GM18499 (cell line): Measurements from ENCODE around the gene TTC29.
"Not testable (repeated sequence)": the region's sequence is repeated elsewhere in the genome, so short reads cannot be mapped to it uniquely, and the experiment has no call there.

ENCODE experiments used
- ATAC-seq: cut with Tn5 transposase; IDR thresholded peaks from one replicate; pipeline ENCODE4 v1.9.1; 2021; ENCODE audit warnings: moderate number of reproducible peaks; ENCODE audit not compliant: insufficient read depth, unreplicated experiment

Gene TTC29

GRCh38 chr4:146883070-146883469, 62.6 kb downstream of the TTC29 start:
- no peak for ATAC-seq

GRCh38 chr4:146857298-146857697, 88.4 kb downstream of the TTC29 start:
- ATAC-seq, result no peak

DNA sequence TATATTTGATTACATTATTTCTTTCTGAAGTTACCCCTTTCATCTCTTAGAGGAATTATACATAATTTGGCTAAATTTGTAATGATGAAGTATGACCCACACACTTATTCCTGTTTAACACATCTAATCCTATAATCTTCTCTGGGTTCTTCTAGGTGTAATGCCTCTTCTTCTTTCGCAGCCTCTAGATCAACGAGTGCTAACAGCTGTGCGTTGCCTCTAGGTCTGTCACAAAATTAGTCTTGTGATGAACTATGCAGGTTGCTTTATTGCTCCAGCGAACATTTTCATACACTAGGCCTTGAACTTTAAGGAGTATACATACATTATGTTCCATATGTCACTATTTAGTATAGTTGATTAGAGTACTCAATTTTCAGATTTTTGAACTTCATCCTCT, 89.9 kb downstream of the TTC29 start:
- no peak for ATAC-seq

GRCh38 chr4:146852360-146852759, 93.3 kb downstream of the TTC29 start:
- ATAC-seq, result no peak

DNA sequence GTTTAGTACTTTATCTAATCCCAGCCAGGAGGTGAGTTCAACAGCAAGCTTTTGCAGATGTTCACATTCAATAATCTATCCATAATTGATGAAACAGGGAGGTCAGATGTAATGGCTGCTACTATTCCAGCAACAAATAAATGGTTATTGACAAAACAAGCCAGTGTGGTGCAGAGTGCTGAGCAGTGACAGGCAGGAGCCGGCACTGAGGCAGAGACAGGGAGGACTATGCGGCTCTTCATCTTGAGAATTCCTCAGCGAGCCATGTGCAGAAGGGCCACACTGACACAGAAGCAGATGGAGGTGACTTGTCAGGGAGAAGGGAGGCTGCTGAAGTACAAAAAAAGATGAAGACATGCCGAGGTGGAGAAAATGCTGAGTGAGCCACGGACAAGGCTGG, 98.3 kb downstream of the TTC29 start:
- no peak for ATAC-seq

GRCh38 chr4:146846882-146847281, 98.8 kb downstream of the TTC29 start:
- no peak for ATAC-seq

DNA sequence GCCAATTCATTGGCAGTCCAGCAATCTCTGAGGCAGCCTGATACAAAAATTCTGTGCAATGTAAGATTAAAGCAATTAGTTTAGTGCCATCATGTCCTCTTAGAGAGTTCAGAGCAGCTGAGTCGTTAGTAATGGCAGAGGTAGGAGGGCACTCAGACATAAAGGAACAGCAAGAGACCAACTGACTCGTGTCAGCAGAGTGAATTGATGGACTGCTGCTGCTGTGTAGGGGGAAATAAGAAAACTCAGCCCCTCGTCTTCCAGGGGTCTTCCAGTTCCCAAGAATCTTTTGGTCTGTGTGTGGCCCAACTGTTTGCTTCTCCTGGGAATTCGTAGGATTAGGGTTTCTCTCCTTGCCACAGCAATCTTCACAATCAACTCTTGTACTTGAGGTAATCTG, 100.9 kb downstream of the TTC29 start:
- no peak for ATAC-seq

GRCh38 chr4:146842876-146843275, 102.8 kb downstream of the TTC29 start:
- no peak for ATAC-seq

- ATAC-seq, result no peak
These were observed 104.9 kb downstream of the TTC29 start for GRCh38 chr4:146840731-146841130.

DNA sequence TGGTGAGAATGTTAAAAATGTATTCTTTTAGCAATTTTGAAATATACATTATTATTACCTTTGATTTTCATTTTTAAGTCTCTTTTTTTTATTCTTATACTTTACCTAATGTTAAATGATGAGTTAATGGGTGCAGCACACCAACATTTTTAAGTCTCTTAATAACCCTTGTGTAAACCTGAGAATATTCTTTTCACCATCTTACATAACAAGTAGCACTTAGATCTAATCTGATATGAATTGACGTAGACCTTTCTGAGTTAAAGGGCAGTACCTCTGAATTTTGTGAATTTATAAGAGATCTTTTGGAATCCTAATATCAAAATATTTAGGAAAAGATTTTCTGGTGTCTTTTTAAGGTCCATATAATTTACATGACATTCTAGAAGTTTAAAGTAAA, 110.6 kb downstream of the TTC29 start:
- no peak for ATAC-seq

GRCh38 chr4:146834263-146835034, 111.2 kb downstream of the TTC29 start:
- no peak for ATAC-seq

DNA sequence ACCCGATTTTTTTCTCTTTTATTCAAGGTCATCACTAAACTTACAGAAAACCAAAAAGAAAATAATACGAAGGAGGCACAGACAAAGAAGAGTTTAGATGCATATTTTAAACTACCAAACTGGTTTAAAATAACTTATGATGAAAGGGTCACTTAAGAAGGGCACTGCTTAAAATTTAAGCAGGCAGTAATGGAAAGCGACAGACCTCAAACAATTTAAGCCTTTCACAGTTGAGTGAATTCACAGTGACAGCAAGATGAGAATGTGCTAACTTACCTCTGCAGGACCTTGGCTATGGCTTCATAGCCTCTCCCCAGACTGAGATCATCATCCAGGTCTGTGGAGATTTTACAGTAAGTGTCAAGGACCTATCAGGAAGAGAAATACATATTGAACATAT, 112.1 kb downstream of the TTC29 start:
- ATAC-seq, result no peak

- ATAC-seq, result not testable (repeated sequence)
These were observed 122.7 kb downstream of the TTC29 start for GRCh38 chr4:146822980-146823379.

- ATAC-seq, result no peak
These were observed 130.9 kb downstream of the TTC29 start for GRCh38 chr4:146814750-146815149.

DNA sequence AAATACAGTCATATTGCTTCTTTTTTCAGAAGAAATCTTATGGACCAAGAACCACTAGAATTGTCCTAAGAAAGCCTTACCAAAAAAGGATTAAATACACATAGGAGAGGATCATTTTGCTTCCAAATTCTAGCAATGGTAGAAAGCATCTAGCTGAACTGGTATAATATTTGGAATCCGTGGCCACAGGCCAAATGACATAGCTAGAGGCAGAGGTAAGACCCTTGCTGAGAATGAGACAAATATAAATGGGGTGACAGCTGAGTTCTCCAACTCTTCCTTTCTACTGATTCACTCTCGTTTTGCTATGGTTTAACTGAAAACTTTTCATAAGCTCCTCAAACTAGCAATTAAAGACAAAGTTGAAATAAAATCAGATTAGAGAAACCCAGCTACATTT, 150.0 kb downstream of the TTC29 start:
- ATAC-seq, result no peak

GRCh38 chr4:146793727-146794126, 151.9 kb downstream of the TTC29 start:
- ATAC-seq, result no peak

DNA sequence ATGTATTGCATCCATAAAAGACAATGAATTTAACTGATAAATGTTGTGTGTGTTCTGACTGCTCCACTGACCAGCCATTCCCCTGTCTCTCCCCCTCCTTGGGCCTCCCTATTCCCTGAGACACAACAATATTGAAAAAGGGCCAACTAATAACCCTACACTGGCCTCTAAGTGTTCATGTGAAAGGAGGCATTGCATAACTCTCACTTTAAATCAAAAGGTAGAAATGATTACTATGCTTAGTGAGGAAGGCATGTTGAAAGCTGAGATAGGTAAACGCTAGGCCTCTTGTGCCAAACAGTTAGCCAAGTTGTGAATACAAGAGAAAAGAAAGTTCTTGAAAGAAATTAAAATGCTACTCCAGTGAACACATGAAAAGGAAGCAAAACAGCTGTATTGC, 154.2 kb downstream of the TTC29 start:
- no peak for ATAC-seq

- ATAC-seq, result no peak
These were observed 155.1 kb downstream of the TTC29 start for GRCh38 chr4:146790515-146790914.

DNA sequence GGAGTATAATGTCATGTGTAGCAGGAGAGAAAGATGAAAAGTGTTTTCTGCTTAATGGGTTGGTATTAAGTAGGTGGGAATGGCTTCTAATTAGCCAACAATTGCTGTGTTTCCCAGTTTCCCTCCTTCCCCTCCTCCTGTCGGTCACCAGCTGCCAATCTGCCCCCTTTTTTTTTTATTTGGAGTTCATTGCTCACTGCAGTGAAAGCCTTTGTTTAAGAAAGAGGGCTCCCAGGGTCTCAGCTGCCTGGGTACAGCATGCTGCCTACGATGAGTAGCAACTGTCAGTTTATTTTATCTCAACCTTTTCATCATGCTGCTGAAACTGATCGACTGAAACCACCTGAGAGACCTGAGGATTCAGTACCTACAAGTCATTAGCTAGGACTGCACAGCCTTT, 157.9 kb downstream of the TTC29 start:
- ATAC-seq, result no peak

DNA sequence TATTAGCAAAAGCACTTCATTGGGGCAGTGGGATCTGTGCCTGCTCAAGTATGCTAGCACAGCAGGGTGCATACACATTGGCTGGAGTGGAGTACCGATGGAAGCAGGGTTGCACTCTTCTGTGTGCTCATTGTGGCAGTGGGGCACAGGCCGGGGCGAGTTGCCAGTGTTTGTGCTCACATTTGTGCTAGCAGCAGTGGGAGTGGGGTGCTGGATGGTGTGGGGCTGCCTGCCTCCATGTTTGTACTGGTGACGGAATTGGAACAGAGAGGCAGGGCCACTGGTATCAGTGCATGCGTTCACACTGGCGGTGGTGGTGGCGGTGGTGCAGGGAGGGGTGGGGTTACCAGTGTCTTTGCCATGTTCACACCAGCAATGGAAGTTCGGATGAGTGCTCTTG, 169.0 kb downstream of the TTC29 start:
- no peak for ATAC-seq

- no peak for ATAC-seq
These were observed 182.1 kb downstream of the TTC29 start for GRCh38 chr4:146763560-146763959.

DNA sequence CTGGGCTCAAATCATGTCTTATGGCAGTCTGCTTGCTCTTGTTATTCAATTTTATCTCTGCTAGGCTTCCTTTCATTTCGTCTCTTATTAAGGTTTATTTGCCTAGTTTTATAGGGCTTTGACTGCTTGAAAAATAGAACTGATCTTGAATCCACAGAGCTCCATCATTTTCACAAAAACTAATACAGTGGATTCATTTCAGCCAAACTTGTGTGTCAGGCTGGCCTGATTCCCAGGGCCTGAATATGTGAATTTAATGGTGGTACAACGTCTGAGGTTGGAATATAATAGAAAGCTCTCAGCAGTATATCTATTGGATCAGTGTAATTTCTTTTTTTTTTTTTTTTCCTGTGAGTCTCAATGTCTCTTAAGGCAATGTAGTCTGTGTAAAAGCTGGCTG, 183.6 kb downstream of the TTC29 start:
- no peak for ATAC-seq

DNA sequence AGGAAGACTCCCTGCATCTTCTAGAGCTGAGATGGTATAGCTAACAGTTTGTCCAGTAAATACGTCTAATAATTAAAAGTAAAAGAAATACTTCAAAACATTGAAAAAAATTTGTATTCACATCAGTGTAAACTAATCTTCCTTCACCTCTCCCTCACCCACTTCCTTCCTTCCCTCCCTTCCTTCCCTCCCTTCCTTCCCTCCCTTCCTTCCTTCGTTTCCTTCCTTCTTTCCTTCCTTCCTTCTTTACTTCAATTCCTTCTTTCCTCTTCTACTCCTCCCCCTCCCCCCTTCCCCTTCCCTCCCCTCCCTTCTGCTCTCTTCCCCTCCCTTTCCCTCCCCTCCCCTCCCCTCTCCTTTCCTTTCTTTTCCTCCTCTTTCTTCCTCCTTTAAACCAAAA, 203.2 kb downstream of the TTC29 start:
- ATAC-seq, result no peak
